ENCODE results near the gene APIP.
A peak's percentile ranks its signal among the peaks of the same experiment; 100 is the strongest.

Gene APIP

GRCh38 chr11:34916015-34916842, at the start of gene APIP, which contains the start of gene PDHX:
APIP (minus strand) TSS chr11:34916379; CDS start chr11:34916284, 95 bp downstream.
PDHX (plus strand) TSS chr11:34916618; CDS start chr11:34916656, 38 bp downstream.
- DNase-seq, result peak; percentile 99

- DNase-seq, result no peak
Measured at GRCh38 chr11:34964610-34965331, 48.6 kb upstream of the APIP start.

GRCh38 chr11:34963351-34963750, 47.2 kb upstream of the APIP start:
- no peak for DNase-seq

- DNase-seq, result no peak
Measured at GRCh38 chr11:34962034-34962433, 45.9 kb upstream of the APIP start.

GRCh38 chr11:34960277-34960676, 44.1 kb upstream of the APIP start:
- DNase-seq, result no peak

GRCh38 chr11:34959770-34960169, 43.6 kb upstream of the APIP start:
- no peak for DNase-seq

GRCh38 chr11:34957606-34958005, 41.4 kb upstream of the APIP start:
- no peak for DNase-seq

- no peak for DNase-seq
Measured at GRCh38 chr11:34957206-34957605, 41.0 kb upstream of the APIP start.

GRCh38 chr11:34953955-34954354, 37.8 kb upstream of the APIP start:
- DNase-seq, result no peak

- no peak for DNase-seq
Measured at GRCh38 chr11:34948696-34949095, 32.5 kb upstream of the APIP start.

GRCh38 chr11:34944692-34945091, 28.5 kb upstream of the APIP start:
- DNase-seq, result no peak

- no peak for DNase-seq
Measured at GRCh38 chr11:34941688-34942087, 25.5 kb upstream of the APIP start.

- DNase-seq, result peak; percentile 46
Measured at GRCh38 chr11:34940026-34940677, 24.0 kb upstream of the APIP start.

GRCh38 chr11:34938611-34939010, 22.4 kb upstream of the APIP start:
- no peak for DNase-seq

- no peak for DNase-seq
Measured at GRCh38 chr11:34936945-34937629, 20.9 kb upstream of the APIP start.

GRCh38 chr11:34929794-34930763, 13.9 kb upstream of the APIP start:
- no peak for DNase-seq

- DNase-seq, result no peak
Measured at GRCh38 chr11:34928960-34929680, 12.9 kb upstream of the APIP start.

- no peak for DNase-seq
Measured at GRCh38 chr11:34928268-34928959, 12.2 kb upstream of the APIP start.

- peak; percentile 55 for DNase-seq
Measured at GRCh38 chr11:34926831-34927132, 10.6 kb upstream of the APIP start.

GRCh38 chr11:34926101-34926830, 10.1 kb upstream of the APIP start:
- peak; percentile 66 for DNase-seq

Measured in EL (cell line).